Esophagus muscularis mucosa (tissue), 3 donors: ENCODE results near the gene PRICKLE1.

Experiments
- CTCF ChIP-seq, 3 experiments: fragments of 200-600 bp in 2 of 3; fragments of 450-650 bp in 1 of 3; sonication (generic) in 2 of 3; IDR thresholded peaks; one replicate each; pipeline ENCODE4 v1.5.1; 2017 to 2019; ENCODE audit warnings: antibody characterized with exemption in 3 of 3, mild to moderate bottlenecking in 2 of 3, moderate library complexity in 1 of 3
- POLR2A ChIP-seq: fragments of 450-650 bp; IDR thresholded peaks from one replicate; pipeline ENCODE4 v1.6.1; 2017; ENCODE audit warnings: antibody characterized with exemption, moderate library complexity, mild to moderate bottlenecking, low read depth

GRCh38 chr12:42585841-42586216 lies 3.7 kb downstream of the PRICKLE1 start:
- TF ChIP-seq CTCF (IDR thresholded peaks at IDR 0.05) (no peak), POLR2A (no peak)
